NCI-H128 (cell line): ENCODE data around the gene OTUD3.

Experiments
- DNase-seq: peaks from one replicate; lab custom pipeline; 2025; ENCODE audit not compliant: unreplicated experiment; lab: John Stamatoyannopoulos, UW

The OTUD3 gene

DNA sequence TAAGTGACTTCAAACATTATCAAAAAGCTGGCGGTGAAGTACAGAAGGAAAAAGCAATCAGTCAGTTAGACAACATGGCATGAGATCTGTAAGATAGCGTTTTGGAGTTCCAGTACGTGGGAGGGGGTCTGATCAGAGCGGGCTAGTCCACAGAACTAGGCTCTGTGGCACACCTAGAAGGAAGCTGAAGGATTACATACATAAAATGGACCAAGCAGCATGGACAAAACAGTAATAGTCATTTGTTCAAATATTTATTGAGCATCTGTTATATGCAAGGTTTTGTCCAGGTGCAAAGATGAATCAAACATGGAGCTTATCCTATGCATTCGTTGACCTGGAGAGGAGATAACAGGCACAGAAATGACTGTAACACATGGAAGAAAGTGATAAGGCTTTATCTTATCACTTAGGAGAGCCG lies 64.1 kb downstream of the OTUD3 start:
- DNase-seq, result no peak

DNA sequence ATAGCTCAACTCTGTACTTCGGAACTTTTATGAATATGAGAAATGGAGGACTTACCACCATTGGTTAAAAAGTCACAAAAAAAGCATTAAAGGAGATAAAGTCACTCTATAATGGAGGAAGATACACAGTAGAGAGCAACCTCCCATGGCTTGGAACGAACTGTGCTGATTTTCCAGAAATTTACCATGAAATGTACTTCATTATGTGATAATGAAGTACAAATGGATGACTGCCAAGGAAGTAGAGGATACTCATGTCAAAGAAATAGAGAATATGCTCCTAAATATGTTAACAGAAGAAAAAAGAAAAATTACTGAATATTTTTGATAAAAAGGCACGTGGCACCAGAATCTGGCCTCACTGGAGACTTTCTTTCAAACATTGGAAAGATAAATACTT lies 64.8 kb downstream of the OTUD3 start:
- DNase-seq, result no peak

DNA sequence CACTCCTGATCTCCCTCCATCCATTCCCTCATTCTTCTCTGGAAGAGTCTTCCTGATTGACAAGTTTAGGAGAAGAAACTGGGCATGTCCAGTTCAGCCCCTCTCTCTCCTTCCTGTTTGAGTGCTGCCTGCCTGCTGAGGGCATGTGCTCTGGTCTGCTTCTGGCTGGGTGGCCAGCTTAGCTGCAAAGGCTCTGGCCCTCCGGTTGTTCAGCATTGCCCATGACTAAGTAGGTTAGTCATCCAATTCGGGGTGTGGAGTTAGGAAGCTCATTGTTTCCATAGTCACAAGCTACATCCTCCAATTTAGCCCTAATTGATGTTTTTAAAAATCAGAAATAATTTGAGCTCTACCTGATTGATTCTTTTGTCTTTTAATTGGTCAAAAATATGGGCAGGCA lies 66.8 kb downstream of the OTUD3 start:
- DNase-seq, result no peak

DNA sequence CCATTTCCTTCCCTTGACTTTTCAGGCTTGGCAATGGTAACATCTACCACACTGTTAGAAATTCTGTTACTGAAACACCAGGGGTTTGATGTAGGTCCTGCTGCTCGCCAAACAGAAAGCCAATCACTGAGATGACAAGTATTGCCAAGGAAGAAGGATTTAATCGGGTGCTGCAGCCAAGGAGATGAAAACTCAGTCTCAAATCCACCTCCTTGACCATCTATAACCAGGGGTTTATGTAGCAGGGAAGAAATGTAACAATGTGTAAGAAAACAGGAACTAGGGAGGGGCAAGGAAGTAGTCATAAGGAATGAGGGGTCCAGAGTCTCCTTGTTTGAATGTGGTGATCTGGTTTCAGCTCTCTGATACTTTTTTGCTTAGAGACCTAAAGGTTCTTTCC lies 71.9 kb downstream of the OTUD3 start:
- no peak for DNase-seq

DNA sequence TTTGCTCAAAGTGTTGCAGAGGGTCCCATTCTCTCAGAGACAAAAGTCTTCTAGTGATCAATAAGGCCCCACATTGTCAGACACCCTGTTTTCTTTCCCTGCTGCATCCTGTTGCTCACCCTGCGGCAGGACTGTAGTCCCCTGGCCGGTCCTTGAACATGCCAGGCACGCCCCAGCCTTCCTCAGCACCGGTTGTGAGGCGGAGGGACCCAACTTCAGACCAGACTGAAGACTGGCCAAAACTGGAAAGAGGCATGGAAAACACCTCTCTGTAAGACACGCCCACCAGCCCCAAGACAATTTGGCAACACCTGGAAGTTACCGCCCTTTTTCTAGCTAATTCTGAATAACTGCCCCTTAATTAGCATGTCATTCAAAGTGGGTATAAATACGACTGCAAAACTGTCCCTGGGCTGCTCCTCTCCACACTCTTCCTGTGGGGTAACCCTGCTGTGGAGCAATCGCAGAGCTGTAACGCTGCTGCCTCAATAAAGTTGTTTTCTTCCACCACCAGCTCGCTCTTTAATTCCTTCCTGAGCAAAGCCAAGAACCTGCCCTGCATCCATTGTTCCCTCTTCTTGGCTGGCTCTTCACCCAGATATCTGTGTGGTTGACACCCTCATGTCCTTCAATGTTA lies 73.5 kb downstream of the OTUD3 start:
- DNase-seq, result no peak

DNA sequence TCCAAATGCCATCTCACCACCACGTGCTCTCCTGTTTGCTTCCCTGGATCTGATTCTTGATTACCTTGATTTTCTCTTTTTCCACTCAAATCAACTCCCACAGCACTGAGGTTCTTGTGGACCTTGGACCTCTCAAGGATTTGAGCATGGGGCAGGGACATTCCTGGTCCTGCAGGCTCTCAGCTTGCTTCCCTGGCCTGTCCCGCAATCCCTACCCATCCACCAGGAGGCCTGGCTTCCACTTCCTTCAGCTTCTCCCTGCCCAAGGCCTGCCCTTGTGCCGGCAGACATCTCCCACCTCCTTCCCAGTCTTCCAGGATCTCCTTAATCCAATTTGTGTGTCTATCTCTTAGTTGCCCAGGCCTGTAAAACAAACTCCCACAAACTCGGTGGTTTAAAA lies 75.6 kb downstream of the OTUD3 start:
- no peak for DNase-seq

DNA sequence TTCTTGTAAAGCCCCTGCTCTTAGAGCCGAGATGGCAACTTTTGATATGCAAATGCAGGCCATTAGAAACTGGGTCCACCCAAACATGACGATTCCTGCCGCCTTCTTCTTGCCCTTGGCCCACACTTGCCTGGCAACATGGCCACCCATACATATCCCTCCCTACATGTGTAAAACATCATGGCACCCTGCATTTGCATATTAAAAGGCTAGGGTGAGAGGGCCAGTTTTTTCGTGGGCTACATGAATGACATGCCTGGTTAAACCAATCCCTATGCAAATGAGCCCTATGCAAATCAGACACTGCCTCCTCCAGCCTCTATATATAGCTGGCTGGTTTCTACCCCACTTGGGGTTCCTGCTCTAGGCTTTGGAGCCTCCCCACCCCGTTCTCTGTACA lies 78.4 kb downstream of the OTUD3 start:
- DNase-seq, result no peak
